HG02885 (cell line): ENCODE measurements around the gene ACTR6.
"Not testable (repeated sequence)": the region's sequence is repeated elsewhere in the genome, so short reads cannot be mapped to it uniquely, and the experiment has no call there.

ENCODE experiments used
- ATAC-seq: cut with Tn5 transposase; IDR thresholded peaks from one replicate; pipeline ENCODE4 v1.9.1; 2021; ENCODE audit warnings: mild to moderate bottlenecking; ENCODE audit not compliant: unreplicated experiment, poor library complexity

ACTR6 gene

GRCh38 chr12:100179252-100179651 is 21.4 kb upstream of the ACTR6 start:
- ATAC-seq = no peak

- no peak for ATAC-seq
Observed at GRCh38 chr12:100184549-100185145, 16.0 kb upstream of the ACTR6 start.

- ATAC-seq = peak; percentile 83
Observed at GRCh38 chr12:100185361-100185894, 15.2 kb upstream of the ACTR6 start.

GRCh38 chr12:100186071-100186470 is 14.5 kb upstream of the ACTR6 start:
- no peak for ATAC-seq

DNA sequence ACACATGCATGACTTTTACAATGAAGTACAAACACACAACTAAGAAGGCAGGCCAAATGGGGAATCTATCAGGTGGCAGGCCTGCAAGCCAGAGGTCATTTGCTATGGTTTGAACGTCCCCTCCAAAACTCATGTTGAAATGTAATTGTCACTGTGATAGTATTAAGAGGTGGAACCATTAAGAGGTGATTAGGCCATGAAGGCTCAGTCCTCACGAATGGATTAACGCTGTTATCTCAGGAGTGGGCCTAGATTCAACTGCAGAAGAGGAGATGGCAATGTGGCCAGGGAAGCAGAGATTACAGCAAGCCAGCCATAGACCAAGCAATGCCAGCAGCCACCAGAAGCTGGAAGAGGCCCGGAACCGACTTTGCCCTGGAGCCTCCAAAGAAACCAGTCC is 13.5 kb upstream of the ACTR6 start:
- ATAC-seq = no peak

GRCh38 chr12:100187857-100188519 is 12.6 kb upstream of the ACTR6 start:
- ATAC-seq = no peak

GRCh38 chr12:100188888-100189635 is 11.6 kb upstream of the ACTR6 start:
- not testable (repeated sequence) for ATAC-seq

- no peak for ATAC-seq
Observed at GRCh38 chr12:100189636-100190394, 10.8 kb upstream of the ACTR6 start.

- ATAC-seq = no peak
Observed at GRCh38 chr12:100193085-100193484, 7.5 kb upstream of the ACTR6 start.

DNA sequence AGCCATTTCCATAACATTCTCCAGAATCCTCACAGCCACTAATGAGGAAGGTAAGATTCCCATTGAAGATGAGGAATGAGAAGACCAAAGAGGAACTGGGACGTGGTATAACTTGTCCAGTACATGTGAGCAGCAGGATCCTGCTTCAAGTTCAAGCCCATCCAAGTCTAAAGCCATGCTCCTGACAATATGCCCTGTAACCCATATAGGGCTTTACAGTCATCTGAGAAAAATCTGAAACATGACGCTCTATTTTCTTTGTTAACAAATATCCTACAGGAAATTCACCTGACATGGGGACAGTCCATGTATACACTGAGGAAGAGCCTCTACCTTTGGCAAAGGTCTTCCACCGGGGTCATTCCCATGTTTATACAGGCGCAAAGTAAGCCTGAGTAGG is 3.1 kb upstream of the ACTR6 start:
- no peak for ATAC-seq

GRCh38 chr12:100199023-100199346 is 1.6 kb upstream of the ACTR6 start:
- ATAC-seq = peak; percentile 4

DNA sequence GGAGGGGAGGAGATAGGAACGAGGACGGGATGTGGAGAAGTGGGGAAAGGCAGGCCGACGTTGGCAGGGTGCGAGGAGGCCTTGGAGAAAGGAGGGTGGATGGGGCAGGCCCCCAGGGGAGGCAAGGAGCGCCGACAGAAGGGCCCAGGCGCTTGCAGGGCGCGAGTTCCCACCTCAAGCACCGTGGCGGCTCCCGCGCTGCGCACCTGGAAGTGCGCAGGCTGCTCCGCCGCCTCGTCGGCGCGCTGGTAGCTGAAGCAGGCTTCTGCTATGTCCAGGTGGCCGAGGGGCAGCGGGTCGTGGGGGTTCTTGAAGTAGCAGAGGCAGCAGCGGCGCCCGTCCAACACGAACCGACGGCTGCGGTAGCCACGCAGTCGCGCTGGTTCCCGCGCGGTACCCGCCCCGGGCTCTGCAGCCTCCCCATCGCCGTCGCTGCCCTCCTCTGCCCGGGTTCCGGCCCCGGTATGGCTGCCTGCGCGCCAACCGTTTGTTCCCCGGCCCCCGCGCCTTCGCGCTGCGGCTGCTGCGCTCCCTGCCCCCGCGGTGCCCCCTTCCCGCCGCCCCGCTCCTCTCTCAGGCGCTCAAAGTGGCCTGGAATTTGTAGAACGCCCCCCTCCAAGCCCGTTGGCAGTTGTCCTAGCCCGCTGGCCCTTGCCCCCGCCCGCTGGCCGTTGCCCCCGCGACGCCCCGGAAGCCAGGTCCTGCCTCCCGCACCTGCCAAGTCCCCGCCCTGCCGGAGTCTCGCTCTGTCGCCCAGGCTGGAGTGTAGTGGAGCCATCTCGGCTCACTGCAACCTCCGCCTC is 1.1 kb upstream of the ACTR6 start:
- peak; percentile 75 for ATAC-seq

DNA sequence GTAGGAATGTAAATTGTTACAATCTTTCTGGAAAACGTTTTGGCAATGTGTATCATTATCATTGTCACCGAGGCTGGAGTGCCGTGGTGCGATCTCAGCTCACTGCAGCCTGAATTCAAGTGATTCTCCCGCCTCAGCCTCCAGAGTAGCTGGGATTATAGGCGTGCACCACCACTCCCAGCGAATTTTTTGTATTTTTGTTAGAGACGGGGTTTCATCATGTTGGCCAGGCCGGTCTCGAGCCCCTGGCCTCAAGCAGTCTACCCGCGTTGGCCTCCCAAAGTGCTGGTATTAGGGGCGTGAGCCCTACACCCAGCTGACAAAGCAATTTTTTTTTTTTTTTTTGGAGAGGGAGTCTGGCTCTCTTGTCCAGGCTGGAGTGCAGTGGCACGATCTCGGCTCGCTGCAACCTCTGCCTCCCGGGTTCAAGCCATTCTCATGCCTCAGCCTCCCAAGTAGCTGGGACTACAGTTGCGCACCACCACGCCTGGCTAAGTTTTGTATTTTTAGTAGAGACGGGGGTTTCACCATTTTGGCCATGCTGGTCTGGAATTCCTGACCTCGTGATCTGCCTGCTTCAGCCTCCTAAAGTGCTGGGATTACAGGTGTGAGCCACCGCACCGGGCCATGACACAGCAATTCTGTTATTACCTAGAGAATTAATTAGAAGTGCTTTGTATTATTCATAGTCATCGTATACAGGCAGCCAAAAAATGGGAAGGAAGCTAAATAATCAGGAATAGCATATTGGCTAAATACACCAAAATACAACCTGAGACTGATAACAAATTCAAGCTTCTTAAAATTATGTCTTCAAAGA is 1.2 kb downstream of the ACTR6 start:
- no peak for ATAC-seq

DNA sequence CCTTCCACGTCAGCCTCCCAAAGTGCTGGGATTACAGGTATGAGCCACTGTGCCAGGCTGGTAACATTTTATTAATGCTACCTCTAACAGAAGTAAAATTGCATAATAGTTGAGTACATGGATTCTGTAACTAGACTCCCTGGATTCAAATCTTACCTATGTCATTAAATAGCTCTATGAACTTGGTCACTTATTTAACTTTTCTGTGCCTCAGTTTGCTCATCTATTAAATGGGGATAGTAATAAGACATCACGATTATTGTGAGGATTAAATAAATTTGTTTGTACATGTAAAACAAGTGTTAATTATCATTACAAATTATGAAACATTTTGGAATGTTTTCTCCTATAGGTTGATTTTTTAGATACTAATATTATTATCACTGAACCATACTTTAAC is 6.7 kb downstream of the ACTR6 start:
- no peak for ATAC-seq

GRCh38 chr12:100208834-100209233 is 8.2 kb downstream of the ACTR6 start:
- no peak for ATAC-seq

DNA sequence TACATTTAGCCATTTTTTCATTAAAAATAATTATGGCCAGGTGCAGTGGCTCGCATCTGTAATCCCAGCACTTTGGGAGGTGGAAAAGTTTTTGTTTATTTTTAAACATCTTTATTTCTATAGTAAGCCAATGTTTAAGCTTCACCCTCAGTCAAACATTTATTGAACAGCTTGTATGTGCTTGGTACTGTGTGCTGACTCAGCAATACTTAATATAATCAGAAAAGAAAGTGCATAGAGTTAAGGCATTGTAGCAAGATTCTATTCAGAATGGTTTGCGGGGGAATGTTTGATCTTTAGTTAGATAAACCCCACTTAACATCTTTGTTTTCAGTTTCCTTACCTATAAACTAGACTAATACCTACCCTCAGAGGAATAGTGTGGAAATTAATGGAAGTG is 11.1 kb downstream of the ACTR6 start:
- no peak for ATAC-seq

DNA sequence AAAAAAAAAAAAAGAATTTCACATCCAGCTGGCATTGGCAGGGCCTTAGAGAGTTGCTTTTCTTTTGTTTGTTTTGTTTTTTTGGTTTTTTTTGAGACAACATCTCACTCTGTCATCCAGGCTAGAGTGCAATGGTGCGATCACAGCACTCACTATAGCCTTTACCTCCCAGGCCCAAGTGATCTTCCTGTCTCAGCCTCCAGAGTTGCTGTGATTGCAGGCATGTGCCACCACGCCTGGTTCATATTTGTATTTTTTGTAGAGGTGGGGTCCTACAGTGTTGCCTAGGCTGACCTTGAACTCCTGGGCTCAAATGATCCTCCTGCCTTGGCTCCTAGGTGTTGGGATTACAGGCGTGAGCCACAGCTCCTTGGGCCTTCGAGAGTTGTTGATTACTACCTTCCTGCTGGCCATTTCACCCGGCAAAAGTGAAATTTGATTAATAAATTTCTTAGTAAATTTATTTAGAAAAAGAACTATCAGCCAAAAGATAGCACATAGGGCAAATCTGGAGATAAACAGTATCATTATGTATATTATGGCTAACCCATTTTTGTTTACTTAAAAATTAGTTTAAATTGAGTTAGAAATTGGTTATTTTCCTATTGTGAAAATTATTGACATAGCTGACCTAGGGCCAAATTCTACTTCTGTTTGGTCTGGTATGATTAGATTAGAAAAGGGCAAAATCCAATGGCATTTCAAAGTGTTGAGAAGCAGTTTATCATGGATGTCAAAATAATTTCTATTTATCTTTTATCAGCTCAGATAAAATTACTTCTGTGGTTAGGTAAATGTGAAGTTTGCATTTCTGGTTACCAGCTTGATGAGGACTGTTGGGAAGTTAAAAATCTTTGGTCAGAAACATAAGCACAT is 12.6 kb downstream of the ACTR6 start:
- no peak for ATAC-seq

DNA sequence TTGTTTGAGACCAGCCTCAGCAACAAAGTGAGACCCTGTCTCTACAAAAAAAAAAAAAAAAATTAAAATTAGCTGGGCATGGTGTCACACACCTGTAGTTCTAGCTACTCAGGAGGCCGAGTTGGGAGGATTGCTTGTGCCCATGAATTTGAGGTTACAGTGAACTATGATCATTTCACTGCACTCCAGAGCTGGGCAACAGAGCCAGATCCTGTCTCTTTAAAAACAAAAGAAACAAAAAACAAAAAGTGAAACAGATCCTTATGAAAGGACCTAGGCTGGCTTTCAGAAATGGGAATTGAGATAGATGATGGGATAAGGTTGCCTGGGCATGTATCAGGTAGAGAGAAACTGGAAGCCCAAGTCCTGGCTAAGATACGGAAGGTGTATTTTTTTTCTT is 13.9 kb downstream of the ACTR6 start:
- no peak for ATAC-seq
